ENCODE data around the gene SLF1. TPM values are rescaled to one million over a fixed set of nuclear protein-coding genes. Genes with fewer than 3 reads are reported as not detected.

SLF1 gene
- total and polyA plus RNA-seq, 2 of the 8 experiments (the other 6 are each of a cell fraction or from before 2014, with no cell fraction given) = 4.8 to 15.7 TPM

DNA sequence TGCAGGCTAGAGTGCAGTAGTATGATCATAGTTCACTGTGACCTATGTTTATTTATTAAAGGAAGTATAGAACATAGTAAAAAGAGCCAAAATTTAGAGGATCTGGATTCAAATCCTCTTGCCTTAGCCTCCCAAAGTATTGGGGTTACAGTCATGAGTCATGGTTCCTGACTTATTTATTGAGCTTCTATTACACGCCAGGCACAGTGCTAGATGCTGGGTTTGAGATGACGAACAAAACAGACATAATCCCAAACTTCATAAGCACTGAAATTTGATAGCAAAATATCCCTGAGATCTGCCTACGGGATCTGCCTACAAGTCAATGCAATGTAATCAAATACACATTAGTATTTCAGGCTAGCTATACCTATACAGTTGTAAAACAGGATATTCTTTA is 2.6 kb upstream of the SLF1 start:
- DNase-seq (ENCODE audit: low read depth in 1 of 2, low spot score in 2 of 2) (no peak), FAIRE-seq (no peak)
- H2BK20ac ChIP-seq (ENCODE audit: low read length) = no peak overlapping the region
- TF ChIP-seq BRCA1 (IDR thresholded peaks at IDR 0.05; ENCODE audit: low read depth, low read length) = no peak
- TF ChIP-seq SP2 (IDR thresholded peaks at IDR 0.05; ENCODE audit: low read length) = no peak
- no peak for TF ChIP-seq GABPA (IDR thresholded peaks at IDR 0.05; ENCODE audit: borderline replicate concordance, insufficient read depth, low read length)
- TF ChIP-seq SIRT6 (IDR thresholded peaks at IDR 0.05; ENCODE audit: low read length) = no peak
- no peak for TF ChIP-seq RFX5 (IDR thresholded peaks at IDR 0.05; ENCODE audit: borderline replicate concordance, low read depth, low read length)
- TF ChIP-seq RXRA (IDR thresholded peaks at IDR 0.05; ENCODE audit: insufficient read depth, low read depth, low read length) = no peak
- TF ChIP-seq POLR2AphosphoS5 (IDR thresholded peaks at IDR 0.05; ENCODE audit: low read depth, low read length) = no peak
- TF ChIP-seq YY1 (IDR thresholded peaks at IDR 0.05; ENCODE audit: low read depth, low read length) = no peak
- TF ChIP-seq ASH2L (IDR thresholded peaks at IDR 0.05; ENCODE audit: low read length) = no peak
- TF ChIP-seq SP1 (IDR thresholded peaks at IDR 0.05; ENCODE audit: low read depth, low read length) = no peak
- TF ChIP-seq KDM5A (IDR thresholded peaks at IDR 0.05; ENCODE audit: low read length) = no peak
- H3K4me1 ChIP-seq (replicated peaks in 1 of 4; ENCODE audit: control insufficient read depth in 3 of 4, insufficient read depth in 4 of 4, low read length in 3 of 4) = peaks cover 0 to 5% (median 2%) of the 10 kb centered on the region in 4 experiments; a peak in 2 of 7 replicates
- H4K91ac ChIP-seq (replicated peaks; ENCODE audit: insufficient read length, low read length) = no peak overlapping the region
- no peak overlapping the region for H3K4me2 ChIP-seq (ENCODE audit: insufficient read depth in 1 of 2, low read depth in 2 of 2, low read length in 2 of 2)
- 85% methylated on average over 3 of the region's 3 CpGs; no CpG with 5 or more reads in 1 of the 2 experiments for WGBS, 2 experiments (ENCODE audit: extremely low coverage in 1 of 2, insufficient coverage in 1 of 2, insufficient read length in 1 of 2, insufficient replicate concordance in 2 of 2, low coverage in 1 of 2, low lambda C conversion rate in 2 of 2, missing lambda C conversion rate in 1 of 2)
- H3K23ac ChIP-seq (ENCODE audit: insufficient read length) = no peak overlapping the region
- POLR2A ChIA-PET (ENCODE audit: partially characterized antibody) = no interaction called here
- CTCF ChIA-PET (ENCODE audit: partially characterized antibody) = interaction anchor here (1.2 kb wide), 1 partner anchor 122 kb away, joined by 8 read pairs; no protein-coding TSS in a partner anchor
- H2AK5ac ChIP-seq (ENCODE audit: low read depth, low read length) = no peak overlapping the region
- no peak overlapping the region for H4K8ac ChIP-seq (ENCODE audit: extremely low read depth, insufficient read depth, low read length)
- H2BK120ac ChIP-seq (replicated peaks; ENCODE audit: low read depth, low read length) = no peak overlapping the region
- H4K5ac ChIP-seq (ENCODE audit: insufficient read length, low read depth, low read length) = no peak overlapping the region
- H3K27me3 ChIP-seq (replicated peaks in 1 of 4; ENCODE audit: control insufficient read depth in 3 of 4, extremely low read depth in 1 of 4, insufficient read depth in 3 of 4, low read length in 3 of 4) = no peaks in the 10 kb centered on the region
- H3K4ac ChIP-seq (replicated peaks; ENCODE audit: insufficient read length, low read depth, low read length) = no peak overlapping the region
- no peak overlapping the region for H3K4me3 ChIP-seq (ENCODE audit: extremely low read depth in 1 of 4, insufficient read depth in 2 of 4, low read depth in 3 of 4, low read length in 4 of 4)
- H3K9ac ChIP-seq (replicated peaks in 1 of 4; ENCODE audit: extremely low read depth in 1 of 4, low read depth in 3 of 4, low read length in 3 of 4) = no peak overlapping the region; a peak in 1 of 7 replicates
- H2BK12ac ChIP-seq (ENCODE audit: low read depth, low read length) = no peak overlapping the region
- H2AFZ ChIP-seq (ENCODE audit: low read length) = no peak overlapping the region
- H3K79me2 ChIP-seq (ENCODE audit: control insufficient read depth in 1 of 2, insufficient read depth in 2 of 2, low read length in 2 of 2) = peaks cover 0 to 24% of the 10 kb centered on the region in 2 experiments; a peak in 2 of 4 replicates
- H2BK15ac ChIP-seq (ENCODE audit: low read length) = no peak overlapping the region
- H3K14ac ChIP-seq (ENCODE audit: insufficient read length) = no peak overlapping the region
- H3K9me3 ChIP-seq (ENCODE audit: insufficient read depth in 2 of 2, low read depth in 1 of 2, low read length in 1 of 2) = no peaks in the 10 kb centered on the region
- no peak overlapping the region for H3K18ac ChIP-seq (ENCODE audit: extremely low read depth, low read length)
- no peak overlapping the region for H3K27ac ChIP-seq (ENCODE audit: low read depth, low read length)
- no peak overlapping the region for H3K56ac ChIP-seq (replicated peaks; ENCODE audit: insufficient read length, low read depth, low read length)
- no peak overlapping the region for H2BK5ac ChIP-seq (ENCODE audit: low read depth, low read length)
- peaks cover 9% of the 10 kb centered on the region for H3K23me2 ChIP-seq (ENCODE audit: low read depth, low read length)
- H3K36me3 ChIP-seq (ENCODE audit: control insufficient read depth in 2 of 4, insufficient read depth in 4 of 4, low read length in 3 of 4) = no peaks in the 10 kb centered on the region
- peaks cover 0 to 9% of the 10 kb centered on the region in 2 experiments for H4K20me1 ChIP-seq (replicated peaks in 1 of 2; ENCODE audit: control insufficient read depth in 1 of 2, insufficient read depth in 2 of 2, low read length in 2 of 2)
- no peaks in the 10 kb centered on the region for H3K79me1 ChIP-seq (ENCODE audit: low read depth, low read length)
